ENCODE results near the gene ABHD1. TPM values are rescaled to one million over a fixed set of nuclear protein-coding genes. Genes with fewer than 3 reads are reported as not detected.

The ABHD1 gene
- total RNA-seq, 4 donors from 2014 or later: 0.75 to 1.5 TPM; not detected in 2

GRCh38 chr2:27175330-27175729 is 51.7 kb downstream of the ABHD1 start:
- TF ChIP-seq, protein P1, sequence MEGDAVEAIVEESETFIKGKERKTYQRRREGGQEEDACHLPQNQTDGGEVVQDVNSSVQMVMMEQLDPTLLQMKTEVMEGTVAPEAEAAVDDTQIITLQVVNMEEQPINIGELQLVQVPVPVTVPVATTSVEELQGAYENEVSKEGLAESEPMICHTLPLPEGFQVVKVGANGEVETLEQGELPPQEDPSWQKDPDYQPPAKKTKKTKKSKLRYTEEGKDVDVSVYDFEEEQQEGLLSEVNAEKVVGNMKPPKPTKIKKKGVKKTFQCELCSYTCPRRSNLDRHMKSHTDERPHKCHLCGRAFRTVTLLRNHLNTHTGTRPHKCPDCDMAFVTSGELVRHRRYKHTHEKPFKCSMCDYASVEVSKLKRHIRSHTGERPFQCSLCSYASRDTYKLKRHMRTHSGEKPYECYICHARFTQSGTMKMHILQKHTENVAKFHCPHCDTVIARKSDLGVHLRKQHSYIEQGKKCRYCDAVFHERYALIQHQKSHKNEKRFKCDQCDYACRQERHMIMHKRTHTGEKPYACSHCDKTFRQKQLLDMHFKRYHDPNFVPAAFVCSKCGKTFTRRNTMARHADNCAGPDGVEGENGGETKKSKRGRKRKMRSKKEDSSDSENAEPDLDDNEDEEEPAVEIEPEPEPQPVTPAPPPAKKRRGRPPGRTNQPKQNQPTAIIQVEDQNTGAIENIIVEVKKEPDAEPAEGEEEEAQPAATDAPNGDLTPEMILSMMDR (IDR thresholded peaks at IDR 0.05; ENCODE audit: low read depth): no peak

DNA sequence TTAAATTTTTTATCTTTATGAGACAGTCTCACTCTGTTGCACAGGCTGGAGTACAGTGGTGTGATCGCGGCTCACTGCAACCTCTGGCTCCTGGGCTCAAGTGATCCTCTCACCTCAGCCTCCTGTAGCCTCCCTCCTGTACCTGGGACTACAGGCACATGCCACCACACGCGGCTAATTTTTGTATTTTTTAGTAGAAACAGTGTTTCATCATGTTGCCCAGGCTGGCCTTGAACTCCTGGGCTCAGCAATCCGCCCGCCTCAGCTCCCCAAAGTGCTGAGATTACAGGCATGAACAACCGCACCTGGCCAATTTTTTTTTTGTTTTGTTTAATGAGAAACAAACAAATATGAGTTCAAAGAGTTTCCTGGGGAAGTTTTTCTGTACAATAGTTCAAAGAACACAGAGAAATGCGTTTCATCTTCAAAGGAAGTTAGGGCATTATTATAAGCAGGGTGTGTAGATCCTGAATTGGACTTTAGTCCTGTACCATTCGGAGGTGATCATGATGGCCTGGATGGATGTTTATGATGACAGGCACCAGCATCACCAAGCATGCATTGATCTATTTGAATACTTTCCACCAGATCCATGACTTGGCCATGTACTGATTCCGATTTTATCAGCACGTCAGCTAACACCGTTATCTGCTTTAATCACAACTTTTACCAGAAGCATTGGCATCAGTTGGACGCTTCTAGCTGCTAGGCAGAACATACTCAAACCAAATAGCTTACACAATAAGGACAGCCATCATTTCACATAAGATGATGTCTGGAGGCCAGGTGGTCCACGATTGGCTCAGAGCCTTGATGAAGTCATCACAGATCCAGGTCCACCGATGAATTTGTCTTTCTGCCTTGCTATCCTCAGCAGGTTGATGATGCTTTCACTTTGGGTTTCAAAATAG is 54.1 kb downstream of the ABHD1 start:
- TF ChIP-seq, protein P1 (IDR thresholded peaks at IDR 0.05; ENCODE audit: low read depth): no peak

DNA sequence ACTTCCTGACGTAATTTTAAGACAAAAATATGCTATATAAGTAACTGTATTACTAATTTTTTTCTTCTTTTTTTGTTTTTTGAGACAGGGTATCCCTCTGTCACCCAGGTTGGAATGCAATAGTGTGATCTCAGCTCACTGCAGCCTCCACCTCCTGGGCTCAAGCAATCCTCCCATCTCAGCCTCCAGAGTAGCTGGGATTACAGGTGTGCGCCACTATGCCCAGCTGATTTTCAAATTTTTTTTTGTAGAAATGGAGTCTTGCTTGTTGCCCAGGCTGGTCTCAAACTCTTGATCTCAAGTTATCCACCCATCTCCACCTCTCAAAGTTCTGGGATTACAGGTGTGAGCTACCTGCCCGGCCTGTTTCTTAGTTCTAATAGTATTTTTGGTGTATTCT is 54.9 kb downstream of the ABHD1 start:
- TF ChIP-seq, protein P1 (IDR thresholded peaks at IDR 0.05; ENCODE audit: low read depth): no peak

DNA sequence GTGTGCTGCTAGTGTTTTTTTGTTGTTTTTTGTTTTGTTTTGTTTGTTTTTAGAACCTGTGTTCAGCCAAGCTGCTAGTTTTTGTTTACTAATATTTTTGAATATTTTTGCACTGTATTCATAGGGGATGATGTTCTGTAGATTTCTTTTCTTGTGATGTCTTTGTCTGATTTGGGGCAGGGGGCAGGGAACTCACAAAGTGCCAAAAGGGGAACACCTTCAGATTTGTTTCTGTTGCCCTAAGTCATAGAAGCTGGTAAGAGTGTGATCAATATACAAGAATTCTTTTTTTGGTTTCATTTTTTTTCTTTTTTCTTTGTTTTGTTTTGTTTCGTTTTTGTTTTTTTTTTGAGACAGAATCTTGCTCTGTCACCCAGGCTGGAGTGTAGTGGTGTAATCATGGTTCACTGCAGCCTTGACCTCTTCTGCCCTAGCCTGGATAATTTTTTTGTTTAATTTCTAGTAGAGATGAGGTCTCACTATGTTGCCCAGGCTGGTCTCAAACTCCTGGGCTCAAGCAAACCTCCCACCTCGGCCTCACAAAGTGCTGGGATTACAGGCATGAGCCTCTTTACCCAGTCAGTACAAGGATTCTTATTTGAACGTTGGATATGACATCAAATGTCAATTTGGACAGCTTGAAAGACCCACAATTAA is 55.9 kb downstream of the ABHD1 start:
- TF ChIP-seq, protein P1 (IDR thresholded peaks at IDR 0.05; ENCODE audit: low read depth): no peak

Other genes with a start within 250 kb of the ABHD1 start
- 10 to 100 TPM; 13.0 to 25.1 (median 17.2) TPM for gene MAPRE3, start 153.2 kb upstream of the ABHD1 start, total RNA-seq
- gene TMEM214, start 90.8 kb upstream of the ABHD1 start, total RNA-seq: 10 to 100 TPM; 35.5 to 95.4 (median 49.0) TPM
- 10 to 100 TPM in 1 of 4 donors, 1 to 10 TPM in 3; 5.7 to 11.3 (median 9.1) TPM for gene AGBL5, start 72.1 kb upstream of the ABHD1 start, total RNA-seq
- gene OST4, start 52.2 kb upstream of the ABHD1 start, total RNA-seq: 100 to 1,000 TPM; 207 to 425 (median 263) TPM
- gene EMILIN1, start 45.2 kb upstream of the ABHD1 start, total RNA-seq: 10 to 100 TPM; 21.0 to 51.6 (median 33.5) TPM
- 1 to 10 TPM; 1.1 to 2.9 (median 1.4) TPM for gene KHK, start 37.0 kb upstream of the ABHD1 start, total RNA-seq
- gene CGREF1, start 4.7 kb upstream of the ABHD1 start, total RNA-seq: 1 to 10 TPM; 4.0 to 8.5 (median 6.2) TPM
- gene PREB, start 10.8 kb downstream of the ABHD1 start, total RNA-seq: 10 to 100 TPM; 43.5 to 63.3 (median 52.4) TPM
- not detected for gene PRR30, start 15.6 kb downstream of the ABHD1 start, total RNA-seq
- gene TCF23, start 25.2 kb downstream of the ABHD1 start, total RNA-seq: under 1 TPM in 1 of 4 donors, not detected in 3; under 0.01 TPM
- 100 to 1,000 TPM; 169 to 677 (median 199) TPM for gene ATRAID, start 88.2 kb downstream of the ABHD1 start, total RNA-seq
- gene SLC5A6, start 88.5 kb downstream of the ABHD1 start, total RNA-seq: 10 to 100 TPM; 17.2 to 97.8 (median 39.4) TPM
- 10 to 100 TPM; 10.2 to 17.3 (median 13.9) TPM for gene CAD, start 93.6 kb downstream of the ABHD1 start, total RNA-seq
- gene SLC30A3, start 139.2 kb downstream of the ABHD1 start, total RNA-seq: not detected
- under 1 TPM in 1 of 4 donors, not detected in 3; 0.88 TPM for gene DNAJC5G, start 151.6 kb downstream of the ABHD1 start, total RNA-seq
- gene TRIM54, start 158.6 kb downstream of the ABHD1 start, total RNA-seq: under 1 TPM in 1 of 4 donors, not detected in 3; 0.66 TPM
- 1 to 10 TPM in 3 of 4 donors, not detected in 1; 1.7 to 3.4 (median 2.9) TPM for gene UCN, start 184.6 kb downstream of the ABHD1 start, total RNA-seq
- 10 to 100 TPM; 56.8 to 88.7 (median 77.1) TPM for gene MPV17, start 199.3 kb downstream of the ABHD1 start, total RNA-seq
- gene GTF3C2, start 232.9 kb downstream of the ABHD1 start, total RNA-seq: 10 to 100 TPM; 28.0 to 43.0 (median 34.0) TPM
- gene EIF2B4, start 246.5 kb downstream of the ABHD1 start, total RNA-seq: 10 to 100 TPM; 36.4 to 44.2 (median 42.2) TPM
- 100 to 1,000 TPM in 2 of 4 donors, 10 to 100 TPM in 2; 71.6 to 115 (median 102) TPM for gene SNX17, start 246.8 kb downstream of the ABHD1 start, total RNA-seq